WTC11 (cell line): ENCODE measurements around the gene CLEC2D. TPM values are rescaled to one million over a fixed set of nuclear protein-coding genes. Genes with fewer than 3 reads are reported as not detected.

Experiments
- ATAC-seq: fragments of 200-7000 bp; cut with Tn5 transposase; 2 replicates; pipeline ENCODE4 v1.10.0; 2021; ENCODE audit warnings: mild to moderate bottlenecking, moderate library complexity
- CTCF ChIA-PET: fragments of 300-600 bp; sonication (Branson Sonifier 250); formaldehyde crosslinking; loops from one replicate; lab custom pipeline; 2021; ENCODE audit warnings: antibody characterized with exemption; lab: Charles Lee
- POLR2A ChIA-PET: fragments of 350-600 bp; sonication (Branson Sonifier 250); formaldehyde crosslinking; loops from one replicate; lab custom pipeline; 2021; ENCODE audit warnings: antibody characterized with exemption; lab: Charles Lee
- DNase-seq: peaks from one replicate; pipeline ENCODE4 v3.0.0; 2021; ENCODE audit warnings: low spot score
- H3K27ac Mint-ChIP-seq: 2 replicates; pipeline ENCODE4 v1.8.0; 2021; ENCODE audit warnings: mixed read lengths
- H3K27me3 Mint-ChIP-seq: 2 replicates; pipeline ENCODE4 v1.8.0; 2021; ENCODE audit warnings: low read depth, mild to moderate bottlenecking, moderate library complexity, mixed read lengths
- H3K36me3 Mint-ChIP-seq: 2 replicates; pipeline ENCODE4 v1.8.0; 2021; ENCODE audit warnings: mixed read lengths
- H3K4me1 Mint-ChIP-seq: 2 replicates; pipeline ENCODE4 v1.8.0; 2022; ENCODE audit warnings: mixed read lengths
- H3K4me3 Mint-ChIP-seq: 2 replicates; pipeline ENCODE4 v1.8.0; 2021; ENCODE audit warnings: mild to moderate bottlenecking, moderate library complexity, mixed read lengths
- H3K9me3 Mint-ChIP-seq: 2 replicates; pipeline ENCODE4 v1.8.0; 2021; ENCODE audit warnings: mixed read lengths
- AFF4 ChIP-seq: sonication (generic); formaldehyde crosslinking; IDR thresholded peaks from 2 replicates; pipeline ENCODE4 v1.8.1; 2023; ENCODE audit warnings: mild to moderate bottlenecking, missing genetic modification reagents, borderline replicate concordance
- ATF3 ChIP-seq: sonication (generic); formaldehyde crosslinking; conservative IDR thresholded peaks from 2 replicates; pipeline ENCODE4 v1.8.1; 2022; ENCODE audit warnings: mild to moderate bottlenecking, missing genetic modification reagents
- CBFB ChIP-seq: sonication (generic); formaldehyde crosslinking; IDR thresholded peaks from 2 replicates; pipeline ENCODE4 v1.8.1; 2022; ENCODE audit warnings: mild to moderate bottlenecking, low read depth, missing genetic modification reagents
- ETV6 ChIP-seq: sonication (generic); formaldehyde crosslinking; IDR thresholded peaks from 2 replicates; pipeline ENCODE4 v1.8.1; 2022; ENCODE audit warnings: mild to moderate bottlenecking, missing genetic modification reagents
- FOXP1 ChIP-seq: sonication (generic); formaldehyde crosslinking; IDR thresholded peaks from 2 replicates; pipeline ENCODE4 v1.8.0; 2022; ENCODE audit warnings: missing genetic modification reagents, mild to moderate bottlenecking, moderate library complexity, borderline replicate concordance
- JAZF1 ChIP-seq: fragments of 250-450 bp; sonication (Bioruptor Pico); IDR thresholded peaks from 2 replicates; pipeline ENCODE4 v1.9.0; 2021; ENCODE audit warnings: moderate library complexity, mild to moderate bottlenecking, inconsistent platforms
- MYBL2 ChIP-seq: sonication (generic); formaldehyde crosslinking; IDR thresholded peaks from 2 replicates; pipeline ENCODE4 v1.8.1; 2023; ENCODE audit warnings: mild to moderate bottlenecking, moderate library complexity, missing genetic modification reagents
- NR3C1 ChIP-seq: sonication (generic); formaldehyde crosslinking; conservative IDR thresholded peaks from 2 replicates; pipeline ENCODE4 v1.8.1; 2023; ENCODE audit warnings: low read depth, mild to moderate bottlenecking, missing genetic modification reagents
- OVOL2 ChIP-seq: fragments of 250-450 bp; sonication (Bioruptor Pico); IDR thresholded peaks from 2 replicates; pipeline ENCODE4 v1.9.0; 2021; ENCODE audit warnings: mild to moderate bottlenecking, borderline replicate concordance
- PRRX2 ChIP-seq: fragments of 250-450 bp; sonication (Bioruptor Pico); IDR thresholded peaks from 2 replicates; pipeline ENCODE4 v1.8.0; 2021; ENCODE audit warnings: mild to moderate bottlenecking
- TEAD1 ChIP-seq: sonication (generic); formaldehyde crosslinking; IDR thresholded peaks from 2 replicates; pipeline ENCODE4 v1.8.0; 2022; ENCODE audit warnings: mild to moderate bottlenecking, missing genetic modification reagents
- USF2 ChIP-seq: sonication (generic); formaldehyde crosslinking; IDR thresholded peaks from 2 replicates; pipeline ENCODE4 v1.8.1; 2023; ENCODE audit warnings: mild to moderate bottlenecking, missing genetic modification reagents, moderate library complexity
- ZNF317 ChIP-seq: sonication (generic); formaldehyde crosslinking; IDR thresholded peaks from 2 replicates; pipeline ENCODE4 v1.8.1; 2023; ENCODE audit warnings: low read depth, mild to moderate bottlenecking, moderate library complexity, missing genetic modification reagents, borderline replicate concordance
- ZNF423 ChIP-seq: fragments of 250-450 bp; sonication (Bioruptor Pico); IDR thresholded peaks from 2 replicates; pipeline ENCODE4 v2.1.2; 2022; ENCODE audit warnings: mild to moderate bottlenecking, moderate library complexity
- total RNA-seq: library from RNA; stranded (reverse); gene quantifications from 3 replicates; pipeline ENCODE4 v1.2.3, GENCODE V29; 2021
- TF ChIP-seq, protein P1 (sequence below): sonication (generic); formaldehyde crosslinking; IDR thresholded peaks from 2 replicates; pipeline ENCODE4 v1.8.0; 2023; ENCODE audit warnings: mild to moderate bottlenecking, missing genetic modification reagents
- TF ChIP-seq, protein P2 (sequence below): sonication (generic); formaldehyde crosslinking; IDR thresholded peaks from 2 replicates; pipeline ENCODE4 v1.8.1; 2022; ENCODE audit warnings: low read depth, missing genetic modification reagents, borderline replicate concordance
- TF ChIP-seq, protein P3 (sequence below): sonication (generic); formaldehyde crosslinking; IDR thresholded peaks from 2 replicates; pipeline ENCODE4 v1.8.1; 2023; ENCODE audit warnings: mild to moderate bottlenecking, moderate library complexity, missing genetic modification reagents
- TF ChIP-seq, protein P4 (sequence below): fragments of 250-450 bp; sonication (Bioruptor Pico); IDR thresholded peaks from 2 replicates; pipeline ENCODE4 v1.9.0; 2021; ENCODE audit warnings: mild to moderate bottlenecking

Gene CLEC2D
- total RNA-seq, 1 experiment from 2014 or later: 6.2 TPM

DNA sequence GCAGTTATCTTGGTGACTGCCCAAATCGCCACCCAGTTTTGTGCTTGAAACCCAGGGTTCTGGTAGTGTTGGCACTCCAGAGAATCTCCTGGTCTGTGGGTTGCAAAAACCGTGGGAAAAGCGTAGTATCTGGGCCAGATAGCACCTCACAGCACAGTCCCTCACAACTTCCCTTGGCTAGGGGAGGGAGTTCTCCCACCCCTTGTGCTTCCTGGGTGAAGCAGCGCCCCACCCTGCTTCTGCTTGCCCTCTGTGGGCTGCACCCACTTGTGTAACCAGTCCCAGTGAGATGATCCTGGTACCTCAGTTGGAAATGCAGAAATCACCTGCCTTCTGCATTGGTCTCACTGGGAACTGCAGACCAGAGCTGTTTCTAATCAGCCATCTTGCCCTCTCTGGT is 16.4 kb downstream of the CLEC2D start (continued):
- TF ChIP-seq AFF4 (CRISPR knock-in tag) (no peak), NR3C1 (CRISPR knock-in tag) (no peak), TEAD1 (CRISPR knock-in tag) (no peak), CBFB (CRISPR knock-in tag) (no peak), USF2 (no peak), JAZF1 (CRISPR knock-in tag) (no peak), PRRX2 (no peak), ATF3 (CRISPR knock-in tag) (no peak)
- TF ChIP-seq, protein P1, sequence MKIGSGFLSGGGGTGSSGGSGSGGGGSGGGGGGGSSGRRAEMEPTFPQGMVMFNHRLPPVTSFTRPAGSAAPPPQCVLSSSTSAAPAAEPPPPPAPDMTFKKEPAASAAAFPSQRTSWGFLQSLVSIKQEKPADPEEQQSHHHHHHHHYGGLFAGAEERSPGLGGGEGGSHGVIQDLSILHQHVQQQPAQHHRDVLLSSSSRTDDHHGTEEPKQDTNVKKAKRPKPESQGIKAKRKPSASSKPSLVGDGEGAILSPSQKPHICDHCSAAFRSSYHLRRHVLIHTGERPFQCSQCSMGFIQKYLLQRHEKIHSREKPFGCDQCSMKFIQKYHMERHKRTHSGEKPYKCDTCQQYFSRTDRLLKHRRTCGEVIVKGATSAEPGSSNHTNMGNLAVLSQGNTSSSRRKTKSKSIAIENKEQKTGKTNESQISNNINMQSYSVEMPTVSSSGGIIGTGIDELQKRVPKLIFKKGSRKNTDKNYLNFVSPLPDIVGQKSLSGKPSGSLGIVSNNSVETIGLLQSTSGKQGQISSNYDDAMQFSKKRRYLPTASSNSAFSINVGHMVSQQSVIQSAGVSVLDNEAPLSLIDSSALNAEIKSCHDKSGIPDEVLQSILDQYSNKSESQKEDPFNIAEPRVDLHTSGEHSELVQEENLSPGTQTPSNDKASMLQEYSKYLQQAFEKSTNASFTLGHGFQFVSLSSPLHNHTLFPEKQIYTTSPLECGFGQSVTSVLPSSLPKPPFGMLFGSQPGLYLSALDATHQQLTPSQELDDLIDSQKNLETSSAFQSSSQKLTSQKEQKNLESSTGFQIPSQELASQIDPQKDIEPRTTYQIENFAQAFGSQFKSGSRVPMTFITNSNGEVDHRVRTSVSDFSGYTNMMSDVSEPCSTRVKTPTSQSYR: no peak
- TF ChIP-seq, protein P2, sequence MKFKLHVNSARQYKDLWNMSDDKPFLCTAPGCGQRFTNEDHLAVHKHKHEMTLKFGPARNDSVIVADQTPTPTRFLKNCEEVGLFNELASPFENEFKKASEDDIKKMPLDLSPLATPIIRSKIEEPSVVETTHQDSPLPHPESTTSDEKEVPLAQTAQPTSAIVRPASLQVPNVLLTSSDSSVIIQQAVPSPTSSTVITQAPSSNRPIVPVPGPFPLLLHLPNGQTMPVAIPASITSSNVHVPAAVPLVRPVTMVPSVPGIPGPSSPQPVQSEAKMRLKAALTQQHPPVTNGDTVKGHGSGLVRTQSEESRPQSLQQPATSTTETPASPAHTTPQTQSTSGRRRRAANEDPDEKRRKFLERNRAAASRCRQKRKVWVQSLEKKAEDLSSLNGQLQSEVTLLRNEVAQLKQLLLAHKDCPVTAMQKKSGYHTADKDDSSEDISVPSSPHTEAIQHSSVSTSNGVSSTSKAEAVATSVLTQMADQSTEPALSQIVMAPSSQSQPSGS (CRISPR knock-in tag): no peak
- TF ChIP-seq, all 79 proteins: peak for 0

- Mint-ChIP-seq H3K9me3 (peaks cover 11% of the 10 kb centered on the region), H3K36me3 (peaks cover 34% of the 10 kb centered on the region), H3K27me3 (no peaks in the 10 kb centered on the region), H3K27ac (no peak overlapping the region), H3K4me3 (no peak overlapping the region), H3K4me1 (peaks cover 4% of the 10 kb centered on the region)
- CTCF ChIA-PET: interaction anchor here (1.0 kb wide), 3 partner anchors 19 to 55 kb away, joined by 3 to 4 read pairs (median 3); no protein-coding TSS in a partner anchor
- peak; percentile 50; the same call in 1 of the 2 replicates for ATAC-seq
- POLR2A ChIA-PET: no interaction called here
- DNase-seq: no peak
- TF ChIP-seq, protein P3, sequence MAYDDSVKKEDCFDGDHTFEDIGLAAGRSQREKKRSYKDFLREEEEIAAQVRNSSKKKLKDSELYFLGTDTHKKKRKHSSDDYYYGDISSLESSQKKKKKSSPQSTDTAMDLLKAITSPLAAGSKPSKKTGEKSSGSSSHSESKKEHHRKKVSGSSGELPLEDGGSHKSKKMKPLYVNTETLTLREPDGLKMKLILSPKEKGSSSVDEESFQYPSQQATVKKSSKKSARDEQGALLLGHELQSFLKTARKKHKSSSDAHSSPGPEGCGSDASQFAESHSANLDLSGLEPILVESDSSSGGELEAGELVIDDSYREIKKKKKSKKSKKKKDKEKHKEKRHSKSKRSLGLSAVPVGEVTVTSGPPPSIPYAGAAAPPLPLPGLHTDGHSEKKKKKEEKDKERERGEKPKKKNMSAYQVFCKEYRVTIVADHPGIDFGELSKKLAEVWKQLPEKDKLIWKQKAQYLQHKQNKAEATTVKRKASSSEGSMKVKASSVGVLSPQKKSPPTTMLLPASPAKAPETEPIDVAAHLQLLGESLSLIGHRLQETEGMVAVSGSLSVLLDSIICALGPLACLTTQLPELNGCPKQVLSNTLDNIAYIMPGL: no peak
- TF ChIP-seq FOXP1 (CRISPR knock-in tag) (no peak), ZNF423 (CRISPR knock-in tag) (no peak), ETV6 (CRISPR knock-in tag) (no peak), OVOL2 (no peak), MYBL2 (no peak), ZNF317 (CRISPR knock-in tag) (no peak)
- TF ChIP-seq, protein P4, sequence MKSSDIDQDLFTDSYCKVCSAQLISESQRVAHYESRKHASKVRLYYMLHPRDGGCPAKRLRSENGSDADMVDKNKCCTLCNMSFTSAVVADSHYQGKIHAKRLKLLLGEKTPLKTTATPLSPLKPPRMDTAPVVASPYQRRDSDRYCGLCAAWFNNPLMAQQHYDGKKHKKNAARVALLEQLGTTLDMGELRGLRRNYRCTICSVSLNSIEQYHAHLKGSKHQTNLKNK (CRISPR knock-in tag): no peak
Observed at GRCh38 chr12:9687228-9687627, 17.7 kb downstream of the CLEC2D start.
